H1 (cell line): ENCODE data around the gene PFKFB3. TPM values are rescaled to one million over a fixed set of nuclear protein-coding genes. Genes with fewer than 3 reads are reported as not detected.

Experiments used
- CTCF ChIA-PET: fragments of 300-600 bp; sonication (Branson Sonifier 250); formaldehyde crosslinking; loops from one replicate; lab custom pipeline; 2021; ENCODE audit not compliant: partially characterized antibody; lab: Charles Lee
- POLR2A ChIA-PET: fragments of 300-600 bp; sonication (Branson Sonifier 250); formaldehyde crosslinking; loops from one replicate; lab custom pipeline; 2021; ENCODE audit warnings: inconsistent platforms; ENCODE audit not compliant: partially characterized antibody; lab: Charles Lee
- DNase-seq, 2 experiments: peaks; one replicate each; pipeline versions ENCODE4 v3.0.0 to v3.0.0-alpha.2; 2010 to 2022; ENCODE audit warnings: low spot score in 2 of 2, low read depth in 1 of 2, mixed read lengths in 1 of 2
- FAIRE-seq: peaks from 2 replicates; lab custom pipeline; 2011; peaks lifted over from hg19 to GRCh38; lab: Jason Lieb, UNC
- H2AFZ ChIP-seq: 2 replicates; pipeline ENCODE4 v1.8.1; 2012; ENCODE audit warnings: low read length, inconsistent platforms
- H2AK5ac ChIP-seq: 2 replicates; pipeline ENCODE4 v1.6.1; 2013; ENCODE audit warnings: low read depth, low read length
- H2BK120ac ChIP-seq: replicated peaks from 2 replicates; pipeline ENCODE3; 2013; ENCODE audit warnings: low read depth, low read length, inconsistent platforms
- H2BK12ac ChIP-seq: 2 replicates; pipeline ENCODE4 v1.6.1; 2013; ENCODE audit warnings: low read depth, low read length
- H2BK15ac ChIP-seq: 2 replicates; pipeline ENCODE4 v1.6.1; 2013; ENCODE audit warnings: low read length
- H2BK20ac ChIP-seq: 2 replicates; pipeline ENCODE4 v1.6.1; 2013; ENCODE audit warnings: low read length
- H2BK5ac ChIP-seq: 2 replicates; pipeline ENCODE4 v1.6.1; 2013; ENCODE audit warnings: low read depth, low read length
- H3K14ac ChIP-seq: 2 replicates; pipeline ENCODE4 v1.6.1; 2013; ENCODE audit warnings: inconsistent platforms; ENCODE audit not compliant: insufficient read length
- H3K18ac ChIP-seq: 2 replicates; pipeline ENCODE4 v1.6.1; 2013; ENCODE audit warnings: low read length; ENCODE audit errors: extremely low read depth
- H3K23ac ChIP-seq: 2 replicates; pipeline ENCODE4 v1.6.1; 2013; ENCODE audit warnings: inconsistent platforms; ENCODE audit not compliant: insufficient read length
- H3K23me2 ChIP-seq: 2 replicates; pipeline ENCODE4 v1.6.1; 2013; ENCODE audit warnings: low read depth, low read length
- H3K27ac ChIP-seq: 2 replicates; pipeline ENCODE4 v1.6.1; 2011; ENCODE audit warnings: low read depth, low read length, inconsistent platforms
- H3K27me3 ChIP-seq, 4 experiments: replicated peaks in 1 of 4; 1 replicate in 1 of 4; 2 replicates in 3 of 4; pipeline versions ENCODE4 v1.6.1 to v1.8.1; 2011 to 2013; ENCODE audit warnings: low read length in 3 of 4, mild to moderate bottlenecking in 3 of 4, inconsistent platforms in 2 of 4, mixed read lengths in 2 of 4, moderate library complexity in 1 of 4; ENCODE audit not compliant: control insufficient read depth in 3 of 4, insufficient read depth in 3 of 4; ENCODE audit errors: extremely low read depth in 1 of 4
- H3K36me3 ChIP-seq, 4 experiments: 2 replicates each; pipeline versions ENCODE4 v1.6.1 to v1.8.1; 2011 to 2013; ENCODE audit warnings: mild to moderate bottlenecking in 4 of 4, low read length in 3 of 4, moderate library complexity in 2 of 4, control low read depth in 1 of 4, inconsistent platforms in 1 of 4; ENCODE audit not compliant: insufficient read depth in 4 of 4, control insufficient read depth in 2 of 4
- H3K4ac ChIP-seq: replicated peaks from 2 replicates; pipeline ENCODE3; 2013; ENCODE audit warnings: low read length, low read depth, mixed read lengths, inconsistent platforms; ENCODE audit not compliant: insufficient read length
- H3K4me1 ChIP-seq, 4 experiments: replicated peaks in 1 of 4; 1 replicate in 1 of 4; 2 replicates in 3 of 4; pipeline versions ENCODE4 v1.6.1 to v1.8.1; 2011 to 2013; ENCODE audit warnings: low read length in 3 of 4, inconsistent platforms in 2 of 4, mixed read lengths in 1 of 4; ENCODE audit not compliant: insufficient read depth in 4 of 4, control insufficient read depth in 3 of 4
- H3K4me2 ChIP-seq, 2 experiments: 2 replicates each; pipeline versions ENCODE4 v1.6.1 to v1.8.1; 2011 to 2013; ENCODE audit warnings: low read depth in 2 of 2, low read length in 2 of 2, control low read depth in 1 of 2, inconsistent platforms in 1 of 2, mild to moderate bottlenecking in 1 of 2; ENCODE audit not compliant: insufficient read depth in 1 of 2
- H3K4me3 ChIP-seq, 4 experiments: fragments of 200-600, 300-600 bp in 1 of 4; sonication (generic), shearing (Covaris generic), sonication (Bioruptor Twin) in 1 of 4; 2 replicates each; pipeline versions ENCODE4 v1.5.1 to v1.8.1; 2011 to 2016; ENCODE audit warnings: low read length in 4 of 4, low read depth in 3 of 4, control low read depth in 2 of 4, inconsistent platforms in 2 of 4, mild to moderate bottlenecking in 2 of 4, mixed read lengths in 1 of 4, moderate library complexity in 1 of 4; ENCODE audit not compliant: insufficient read depth in 2 of 4; ENCODE audit errors: extremely low read depth in 1 of 4
- H3K56ac ChIP-seq: replicated peaks from 2 replicates; pipeline ENCODE3; 2013; ENCODE audit warnings: low read depth, mild to moderate bottlenecking, mixed read lengths, low read length, inconsistent platforms; ENCODE audit not compliant: insufficient read length
- H3K79me1 ChIP-seq: 2 replicates; pipeline ENCODE4 v1.6.1; 2013; ENCODE audit warnings: low read depth, low read length, control low read depth
- H3K79me2 ChIP-seq, 2 experiments: 2 replicates each; pipeline versions ENCODE4 v1.6.1 to v1.8.1; 2012 to 2013; ENCODE audit warnings: low read length in 2 of 2, mild to moderate bottlenecking in 2 of 2, inconsistent platforms in 1 of 2; ENCODE audit not compliant: insufficient read depth in 2 of 2, control insufficient read depth in 1 of 2
- H3K9ac ChIP-seq, 4 experiments: replicated peaks in 1 of 4; 1 replicate in 1 of 4; 2 replicates in 3 of 4; pipeline versions ENCODE4 v1.6.1 to v1.8.1; 2011 to 2013; ENCODE audit warnings: low read depth in 3 of 4, low read length in 3 of 4, control low read depth in 2 of 4, mild to moderate bottlenecking in 2 of 4, moderate library complexity in 2 of 4, inconsistent platforms in 1 of 4; ENCODE audit errors: extremely low read depth in 1 of 4
- H3K9me3 ChIP-seq, 2 experiments: 2 replicates each; pipeline versions ENCODE4 v1.6.1 to v1.8.1; 2012 to 2013; ENCODE audit warnings: mild to moderate bottlenecking in 2 of 2, moderate library complexity in 2 of 2, control low read depth in 1 of 2, inconsistent platforms in 1 of 2, low read depth in 1 of 2, low read length in 1 of 2, mixed read lengths in 1 of 2; ENCODE audit not compliant: insufficient read depth in 2 of 2
- H4K20me1 ChIP-seq, 2 experiments: replicated peaks in 1 of 2; 2 replicates each; pipeline versions ENCODE3 to v1.8.1; 2011 to 2013; ENCODE audit warnings: inconsistent platforms in 2 of 2, low read length in 2 of 2, mild to moderate bottlenecking in 1 of 2; ENCODE audit not compliant: insufficient read depth in 2 of 2, control insufficient read depth in 1 of 2
- H4K5ac ChIP-seq: 2 replicates; pipeline ENCODE4 v1.6.1; 2013; ENCODE audit warnings: low read length, low read depth, mixed read lengths, inconsistent platforms; ENCODE audit not compliant: insufficient read length
- H4K8ac ChIP-seq: 2 replicates; pipeline ENCODE4 v1.8.0; 2013; ENCODE audit warnings: mild to moderate bottlenecking, moderate library complexity, low read length, inconsistent platforms; ENCODE audit not compliant: insufficient read depth; ENCODE audit errors: extremely low read depth
- H4K91ac ChIP-seq: replicated peaks from 2 replicates; pipeline ENCODE3; 2013; ENCODE audit warnings: low read length, mixed read lengths, inconsistent platforms; ENCODE audit not compliant: insufficient read length
- BACH1 ChIP-seq: IDR thresholded peaks from 2 replicates; pipeline ENCODE4 v1.6.1; 2012; ENCODE audit warnings: low read length, improper control_type of control experiment
- CREB1 ChIP-seq: IDR thresholded peaks from 2 replicates; pipeline ENCODE4 v1.6.1; 2012; ENCODE audit warnings: inconsistent platforms
- EGR1 ChIP-seq: IDR thresholded peaks from 2 replicates; pipeline ENCODE4 v1.6.1; 2011; ENCODE audit warnings: low read depth, low read length, borderline replicate concordance
- FOSL1 ChIP-seq: IDR thresholded peaks from 2 replicates; pipeline ENCODE4 v1.6.1; 2011; ENCODE audit warnings: mild to moderate bottlenecking, low read depth, low read length, moderate library complexity; ENCODE audit not compliant: insufficient read depth
- KDM1A ChIP-seq: fragments of 200-600, 300-600 bp; sonication (generic); IDR thresholded peaks from 2 replicates; pipeline ENCODE4 v1.7.1; 2016; ENCODE audit warnings: mild to moderate bottlenecking, low read length, borderline replicate concordance
- KDM4A ChIP-seq: IDR thresholded peaks from one replicate; pipeline ENCODE4 v1.7.1; 2012; ENCODE audit warnings: low read depth, mild to moderate bottlenecking, moderate library complexity, low read length, inconsistent platforms; ENCODE audit not compliant: severe bottlenecking
- NRF1 ChIP-seq: IDR thresholded peaks from 2 replicates; pipeline ENCODE4 v1.6.1; 2011; ENCODE audit warnings: mild to moderate bottlenecking, low read depth, low read length, improper control_type of control experiment
- PHF8 ChIP-seq: fragments of 200-600 bp; sonication (generic); conservative IDR thresholded peaks from 2 replicates; pipeline ENCODE4 v1.7.1; 2012; ENCODE audit warnings: low read depth, mild to moderate bottlenecking, inconsistent platforms, low read length, moderate library complexity
- POLR2A ChIP-seq, 2 experiments: IDR thresholded peaks; 1 replicate in 1 of 2; 2 replicates in 1 of 2; pipeline ENCODE4 v1.6.1; 2011; ENCODE audit warnings: low read depth in 2 of 2, low read length in 2 of 2, mild to moderate bottlenecking in 2 of 2; ENCODE audit errors: control extremely low read depth in 1 of 2
- RAD21 ChIP-seq, 2 experiments: IDR thresholded peaks in 1 of 2; conservative IDR thresholded peaks in 1 of 2; 2 replicates each; pipeline ENCODE4 v1.6.1; 2011; ENCODE audit warnings: low read depth in 2 of 2, low read length in 2 of 2, improper control_type of control experiment in 1 of 2, inconsistent platforms in 1 of 2, mild to moderate bottlenecking in 1 of 2, moderate library complexity in 1 of 2
- RBBP5 ChIP-seq: IDR thresholded peaks from 2 replicates; pipeline ENCODE4 v1.7.1; 2012; ENCODE audit warnings: low read depth, mild to moderate bottlenecking, inconsistent platforms, low read length, moderate library complexity, borderline replicate concordance
- RFX5 ChIP-seq: IDR thresholded peaks from 2 replicates; pipeline ENCODE4 v1.6.1; 2011; ENCODE audit warnings: low read depth, low read length, improper control_type of control experiment, borderline replicate concordance
- SAP30 ChIP-seq: fragments of 300-600 bp; sonication (generic); IDR thresholded peaks from 2 replicates; pipeline ENCODE4 v1.7.1; 2012; ENCODE audit warnings: low read length, moderate library complexity, mild to moderate bottlenecking, inconsistent platforms; ENCODE audit not compliant: insufficient read depth, insufficient replicate concordance
- SIX5 ChIP-seq: IDR thresholded peaks from 2 replicates; pipeline ENCODE4 v1.6.1; 2011; ENCODE audit warnings: mild to moderate bottlenecking, low read depth, low read length
- WGBS, 2 experiments: shearing (Covaris generic) in 1 of 2; methylation state at CpG; one replicate each; pipeline versions ENCODE4 v1.1.6 to v1.1.7; 2013 to 2015; ENCODE audit warnings: low lambda C conversion rate in 2 of 2, mixed read lengths in 2 of 2, inconsistent platforms in 1 of 2, low coverage in 1 of 2, missing lambda C conversion rate in 1 of 2; ENCODE audit not compliant: insufficient replicate concordance in 2 of 2, insufficient coverage in 1 of 2, insufficient read length in 1 of 2; ENCODE audit errors: extremely low coverage in 1 of 2, missing lambda C conversion rate in 1 of 2; 5-methylcytosine and 5-hydroxymethylcytosine counted together
- polyA plus RNA-seq, 7 experiments: library from polyadenylated mRNA; depleted of rRNA in 3 of 7; stranded (reverse) in 5 of 7; unstranded in 2 of 7; fragments of >200 nt in 5 of 7; fragments of 200-250 nt in 2 of 7; gene quantifications; 1 replicate in 5 of 7; 2 replicates in 1 of 7; 4 replicates in 1 of 7; pipeline versions ENCODE4 v1.2.1 to v1.2.3, GENCODE V29; 2011 to 2013; ENCODE audit warnings: missing spikeins in 2 of 7, mixed read lengths in 2 of 7
- total RNA-seq: library from RNA; stranded (reverse); fragmentation: NEBNext Ultra II Directional; extraction: Animal tissue kit (Norgen Biotek cat#: 25700); gene quantifications from 2 replicates; pipeline ENCODE4 v1.2.1, GENCODE V29; 2021

The PFKFB3 gene
- total and polyA plus RNA-seq, 2 of the 8 experiments (the other 6 are each of a cell fraction or from before 2014, with no cell fraction given): 15.6 to 32.0 TPM

GRCh38 chr10:6215241-6215640 lies 12.5 kb downstream of the PFKFB3 start:
- H3K18ac ChIP-seq: no peak overlapping the region
- H3K27me3 ChIP-seq: no peaks in the 10 kb centered on the region
- H2AFZ ChIP-seq: no peak overlapping the region
- no peak overlapping the region for H2BK15ac ChIP-seq
- 93% methylated on average over 19 of the region's 19 CpGs; no CpG with 5 or more reads in 1 of the 2 experiments for WGBS, 2 experiments
- H4K5ac ChIP-seq: no peak overlapping the region
- peaks cover 25 to 50% (median 40%) of the 10 kb centered on the region in 4 experiments for H3K36me3 ChIP-seq
- H3K79me2 ChIP-seq: peaks cover 0 to 24% of the 10 kb centered on the region in 2 experiments; a peak in 2 of 4 replicates
- H4K91ac ChIP-seq: no peak overlapping the region
- H2BK12ac ChIP-seq: no peak overlapping the region
- H3K4me2 ChIP-seq: no peak overlapping the region
- H2AK5ac ChIP-seq: no peak overlapping the region
- DNase-seq (no peak), FAIRE-seq (no peak)
- H3K4me1 ChIP-seq: peaks cover 0 to 10% (median 5%) of the 10 kb centered on the region in 4 experiments; a peak in 4 of 7 replicates
- H3K23ac ChIP-seq: no peak overlapping the region
- H3K14ac ChIP-seq: no peak overlapping the region
- H3K4me3 ChIP-seq: no peak overlapping the region
- H3K79me1 ChIP-seq: peaks cover 12% of the 10 kb centered on the region
- CTCF ChIA-PET: interaction anchor here (1.2 to 1.6 kb wide), 3 partner anchors 129 to 191 kb away, joined by 3 to 5 read pairs (median 4); no protein-coding TSS in a partner anchor
- no peak overlapping the region for H2BK5ac ChIP-seq
- peaks cover 11 to 27% of the 10 kb centered on the region in 2 experiments for H4K20me1 ChIP-seq
- no peak overlapping the region for H2BK120ac ChIP-seq
- no peak overlapping the region for H4K8ac ChIP-seq
- no peaks in the 10 kb centered on the region for H3K9me3 ChIP-seq
- no peak overlapping the region for H3K56ac ChIP-seq
- no peak overlapping the region for H3K9ac ChIP-seq
- H2BK20ac ChIP-seq: no peak overlapping the region
- 0 out of 2 replicates have a peak, but pooled peaks cover 2% of the 10 kb centered on the region for H3K23me2 ChIP-seq
- no peak overlapping the region for H3K27ac ChIP-seq
- no peak overlapping the region for H3K4ac ChIP-seq
- POLR2A ChIA-PET: no interaction called here
- no peak for TF ChIP-seq SAP30
- TF ChIP-seq BACH1: no peak
- TF ChIP-seq EGR1: no peak
- no peak for TF ChIP-seq NRF1
- no peak for TF ChIP-seq CREB1
- TF ChIP-seq RFX5: no peak
- no peak for TF ChIP-seq POLR2A (IDR thresholded peaks at IDR 0.05; ENCODE audit: control extremely low read depth in 1 of 2, low read depth in 2 of 2, low read length in 2 of 2)
- no peak for TF ChIP-seq PHF8
- no peak for TF ChIP-seq RAD21 (IDR thresholded peaks at IDR 0.05 in 1 of 2, conservative IDR thresholded peaks at IDR 0.05 in 1 of 2; ENCODE audit: low read depth in 2 of 2, low read length in 2 of 2)
- TF ChIP-seq KDM1A: no peak
- no peak for TF ChIP-seq KDM4A
- TF ChIP-seq FOSL1: no peak
- TF ChIP-seq RBBP5: no peak
- no peak for TF ChIP-seq SIX5
